CD8-positive, alpha-beta memory T cell (primary cell): ENCODE data around the gene GATA3. TPM values are rescaled to one million over a fixed set of nuclear protein-coding genes. Genes with fewer than 3 reads are reported as not detected.

Experiments
- CTCF ChIA-PET: fragments of 350-600 bp; sonication (Branson Sonifier 250); formaldehyde crosslinking; loops from one replicate; lab custom pipeline; 2021; ENCODE audit warnings: antibody characterized with exemption; lab: Charles Lee
- POLR2A ChIA-PET: fragments of 350-600 bp; sonication (Branson Sonifier 250); formaldehyde crosslinking; loops from one replicate; lab custom pipeline; 2021; ENCODE audit warnings: antibody characterized with exemption; lab: Charles Lee
- DNase-seq, 5 donors: peaks; one replicate each; pipeline versions ENCODE4 v3.0.0 to v3.0.0-alpha.2; 2020 to 2022; ENCODE audit warnings: mixed read lengths in 1 of 5
- H3K27ac ChIP-seq: one replicate; pipeline ENCODE4 v1.7.0; 2013; ENCODE audit warnings: low read depth, mild to moderate bottlenecking, low read length, moderate library complexity
- H3K27me3 ChIP-seq: 2 replicates; pipeline ENCODE4 v1.7.0; 2013; ENCODE audit warnings: low read length, mild to moderate bottlenecking; ENCODE audit not compliant: insufficient read depth, poor library complexity, severe bottlenecking
- H3K36me3 ChIP-seq: 2 replicates; pipeline ENCODE4 v1.7.0; 2013; ENCODE audit warnings: mild to moderate bottlenecking, low read length, moderate library complexity; ENCODE audit not compliant: insufficient read depth
- H3K4me1 ChIP-seq: 2 replicates; pipeline ENCODE4 v1.7.0; 2013; ENCODE audit warnings: mild to moderate bottlenecking, low read length, moderate library complexity; ENCODE audit not compliant: insufficient read depth
- H3K4me3 ChIP-seq: 2 replicates; pipeline ENCODE4 v1.7.0; 2013; ENCODE audit warnings: mild to moderate bottlenecking, low read length
- H3K9me3 ChIP-seq: 2 replicates; pipeline ENCODE4 v1.7.0; 2013; ENCODE audit warnings: mild to moderate bottlenecking, low read length
- H3K27ac Mint-ChIP-seq, 8 donors: one replicate each; pipeline ENCODE4 v1.8.0; 2020 to 2021; ENCODE audit warnings: mixed read lengths in 8 of 8, mild to moderate bottlenecking in 6 of 8, inconsistent platforms in 3 of 8, moderate library complexity in 3 of 8
- H3K27me3 Mint-ChIP-seq, 2 donors: one replicate each; pipeline ENCODE4 v1.8.0; 2020 to 2021; ENCODE audit warnings: mixed read lengths in 2 of 2, mild to moderate bottlenecking in 1 of 2, moderate library complexity in 1 of 2
- H3K36me3 Mint-ChIP-seq, 3 donors: one replicate each; pipeline ENCODE4 v1.8.0; 2020 to 2021; ENCODE audit warnings: mixed read lengths in 3 of 3, inconsistent platforms in 1 of 3, mild to moderate bottlenecking in 1 of 3
- H3K4me1 Mint-ChIP-seq, 3 donors: one replicate each; pipeline ENCODE4 v1.8.0; 2020 to 2021; ENCODE audit warnings: mixed read lengths in 3 of 3, inconsistent platforms in 1 of 3, mild to moderate bottlenecking in 1 of 3
- H3K4me3 Mint-ChIP-seq, 7 donors: one replicate each; pipeline ENCODE4 v1.8.0; 2020 to 2021; ENCODE audit warnings: mixed read lengths in 7 of 7, mild to moderate bottlenecking in 6 of 7, moderate library complexity in 4 of 7, inconsistent platforms in 2 of 7
- H3K9me3 Mint-ChIP-seq, 5 donors: one replicate each; pipeline ENCODE4 v1.8.0; 2020 to 2022; ENCODE audit warnings: mixed read lengths in 5 of 5, mild to moderate bottlenecking in 3 of 5, moderate library complexity in 2 of 5, inconsistent platforms in 1 of 5
- polyA plus RNA-seq: library from polyadenylated mRNA; unstranded; fragments of 300-500 nt; fragmentation: Illumina TruSeq; gene quantifications from one replicate; pipeline ENCODE4 v1.2.3, GENCODE V29; 2021
- total RNA-seq, 2 experiments: library from RNA; stranded (reverse); gene quantifications; one replicate each; pipeline ENCODE4 v1.2.3, GENCODE V29; 2021

The GATA3 gene
- total and polyA plus RNA-seq, 3 experiments from 2014 or later: 48.9 to 58.6 (median 53.3) TPM

- ChIA-PET CTCF (no interaction called here), POLR2A (interaction anchor here (0.5 kb wide), 1 partner anchor 18 kb away, joined by 3 read pairs; no protein-coding TSS in a partner anchor)
- Histone ChIP-seq H3K4me3 (peak overlapping the region; percentile 11), H3K27me3 (peaks cover 98% of the 10 kb centered on the region), H3K36me3 (no peaks in the 10 kb centered on the region), H3K27ac (no peak overlapping the region), H3K4me1 (peaks cover 75% of the 10 kb centered on the region), H3K9me3 (no peaks in the 10 kb centered on the region)
- Mint-ChIP-seq H3K36me3 (no peaks in the 10 kb centered on the region), H3K4me3 (peak overlapping the region; percentile 52 to 83 (median 70)), H3K4me1 (peaks cover 63 to 83% (median 80%) of the 10 kb centered on the region in 3 donors), H3K9me3 (peaks cover 0 to 9% (median 3%) of the 10 kb centered on the region in 5 donors), H3K27me3 (peaks cover 81 to 94% of the 10 kb centered on the region in 2 donors), H3K27ac (peak overlapping the region in 4 of 8 donors; percentile 7 to 85 (median 68))
- peak in 2 of 5 donors; percentile 5 to 47 for DNase-seq
These were observed 9.4 kb upstream of the GATA3 start for GRCh38 chr10:8044908-8045725.

GRCh38 chr10:8045726-8046494 lies 8.6 kb upstream of the GATA3 start:
- Mint-ChIP-seq H3K4me3 (peak overlapping the region; percentile 52 to 83 (median 70)), H3K27me3 (peaks cover 81 to 93% of the 10 kb centered on the region in 2 donors), H3K27ac (peak overlapping the region in 4 of 8 donors; percentile 7 to 85 (median 68)), H3K4me1 (peaks cover 64 to 89% (median 80%) of the 10 kb centered on the region in 3 donors), H3K36me3 (no peaks in the 10 kb centered on the region), H3K9me3 (peaks cover 0 to 9% (median 3%) of the 10 kb centered on the region in 5 donors)
- Histone ChIP-seq H3K9me3 (no peaks in the 10 kb centered on the region), H3K4me1 (peaks cover 82% of the 10 kb centered on the region), H3K4me3 (no peak overlapping the region), H3K27me3 (peaks cover 99% of the 10 kb centered on the region), H3K36me3 (no peaks in the 10 kb centered on the region), H3K27ac (no peak overlapping the region)
- ChIA-PET POLR2A (interaction anchor here (0.5 kb wide), 1 partner anchor 19 kb away, joined by 3 read pairs; no protein-coding TSS in a partner anchor), CTCF (no interaction called here)
- peak in 1 of 5 donors; percentile 13 for DNase-seq

- Mint-ChIP-seq H3K27me3 (peaks cover 74 to 82% of the 10 kb centered on the region in 2 donors), H3K9me3 (peaks cover 0 to 4% (median 0%) of the 10 kb centered on the region in 5 donors), H3K27ac (peak overlapping the region in 2 of 8 donors; percentile 67 to 85), H3K4me1 (peaks cover 62 to 87% (median 71%) of the 10 kb centered on the region in 3 donors), H3K4me3 (peak overlapping the region in 3 of 7 donors; percentile 11 to 84 (median 83)), H3K36me3 (no peaks in the 10 kb centered on the region)
- ChIA-PET POLR2A (interaction anchor here (0.7 kb wide), 1 partner anchor 215 kb away, joined by 3 read pairs; no protein-coding TSS in a partner anchor), CTCF (interaction anchor here (1.9 kb wide), 1 partner anchor 13 kb away, joined by 5 read pairs; no protein-coding TSS in a partner anchor)
- Histone ChIP-seq H3K36me3 (no peaks in the 10 kb centered on the region), H3K4me1 (peaks cover 88% of the 10 kb centered on the region), H3K27ac (no peak overlapping the region), H3K9me3 (no peaks in the 10 kb centered on the region), H3K4me3 (no peak overlapping the region), H3K27me3 (peaks cover 99% of the 10 kb centered on the region)
- DNase-seq: peak in 1 of 5 donors; percentile 10
These were observed 6.8 kb upstream of the GATA3 start for GRCh38 chr10:8047452-8048280.

DNA sequence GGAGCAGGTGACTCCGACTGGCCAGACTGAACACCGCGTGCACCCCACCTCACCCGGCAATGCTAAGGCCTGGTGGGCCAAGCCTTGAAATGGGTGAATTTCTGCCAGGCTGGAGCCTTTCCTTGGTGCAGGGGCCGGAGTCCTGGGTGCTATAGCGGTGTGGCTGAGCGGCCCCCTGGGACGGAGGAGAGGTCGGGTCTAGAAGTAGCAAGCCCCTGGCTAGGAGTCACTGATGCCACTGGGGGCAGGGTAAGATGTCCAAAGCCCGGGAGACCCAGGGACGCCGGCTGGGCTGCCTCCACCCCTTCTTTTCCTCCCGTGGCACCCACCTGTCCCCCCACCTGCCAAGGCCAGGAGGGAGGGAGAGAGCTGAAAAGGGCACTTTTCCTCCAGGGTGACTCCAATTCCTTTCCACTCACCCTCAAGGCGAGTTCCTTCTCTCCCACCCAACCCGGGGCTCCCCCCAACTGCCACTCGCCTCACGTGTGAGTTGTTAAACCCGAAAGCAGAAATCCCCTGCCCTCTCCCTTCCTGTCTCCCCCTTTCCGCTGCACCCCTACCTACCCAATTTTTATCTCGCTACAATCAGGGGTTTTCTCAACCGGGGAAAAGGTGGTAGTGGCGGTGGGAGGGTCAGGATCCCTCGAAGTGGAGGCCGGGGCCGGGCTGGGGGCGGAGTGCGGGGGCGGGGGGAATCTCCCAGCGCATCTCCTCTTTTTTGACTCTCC lies 6.0 kb upstream of the GATA3 start:
- CTCF ChIA-PET: interaction anchor here (1.9 kb wide), 1 partner anchor 14 kb away, joined by 5 read pairs; no protein-coding TSS in a partner anchor

GRCh38 chr10:8049045-8049864 lies 5.2 kb upstream of the GATA3 start:
- Histone ChIP-seq H3K27me3 (peaks cover 89% of the 10 kb centered on the region), H3K4me3 (no peak overlapping the region), H3K4me1 (peaks cover 82% of the 10 kb centered on the region), H3K36me3 (no peaks in the 10 kb centered on the region), H3K9me3 (no peaks in the 10 kb centered on the region), H3K27ac (no peak overlapping the region)
- H3K27me3 Mint-ChIP-seq: peaks cover 66 to 73% of the 10 kb centered on the region in 2 donors
- peak overlapping the region in 6 of 8 donors; percentile 39 to 86 (median 81) for H3K27ac Mint-ChIP-seq
- H3K36me3 Mint-ChIP-seq: peaks cover 0 to 4% (median 0%) of the 10 kb centered on the region in 3 donors
- CTCF ChIA-PET: no interaction called here
- POLR2A ChIA-PET: interaction anchor here (0.5 to 1.0 kb wide), 4 partner anchors 11 to 282 kb away, joined by 3 to 5 read pairs (median 3); no protein-coding TSS in a partner anchor
- peak in 1 of 5 donors; percentile 16 for DNase-seq
- peaks cover 60 to 83% (median 69%) of the 10 kb centered on the region in 3 donors for H3K4me1 Mint-ChIP-seq
- peaks cover 0 to 3% (median 0%) of the 10 kb centered on the region in 5 donors for H3K9me3 Mint-ChIP-seq
- peak overlapping the region; percentile 58 to 84 (median 78) for H3K4me3 Mint-ChIP-seq

More for the DNA sequence above, 6.0 kb upstream of the GATA3 start:
- peak overlapping the region in 7 of 8 donors; percentile 39 to 86 (median 81) for H3K27ac Mint-ChIP-seq
- Histone ChIP-seq H3K4me3 (no peak overlapping the region), H3K27ac (no peak overlapping the region), H3K27me3 (peaks cover 97% of the 10 kb centered on the region), H3K9me3 (no peaks in the 10 kb centered on the region), H3K36me3 (no peaks in the 10 kb centered on the region), H3K4me1 (peaks cover 89% of the 10 kb centered on the region)
- DNase-seq: peak; percentile 62 to 77 (median 70)
- peaks cover 62 to 86% (median 72%) of the 10 kb centered on the region in 3 donors for H3K4me1 Mint-ChIP-seq
- H3K27me3 Mint-ChIP-seq: peaks cover 74 to 81% of the 10 kb centered on the region in 2 donors
- peak overlapping the region; percentile 58 to 84 (median 78) for H3K4me3 Mint-ChIP-seq
- POLR2A ChIA-PET: interaction anchor here (0.7 kb wide), 2 partner anchors 22 to 216 kb away, joined by 3 read pairs; no protein-coding TSS in a partner anchor
- H3K36me3 Mint-ChIP-seq: no peaks in the 10 kb centered on the region
- H3K9me3 Mint-ChIP-seq: peaks cover 0 to 4% (median 0%) of the 10 kb centered on the region in 5 donors
